ENCODE data around the gene PARD6G. TPM values are rescaled to one million over a fixed set of nuclear protein-coding genes. Genes with fewer than 3 reads are reported as not detected.

PARD6G gene
- total RNA-seq, 2 donors from 2014 or later: 12.3 to 18.7 TPM

GRCh38 chr18:80189531-80189865, 57.8 kb downstream of the PARD6G start:
- Histone ChIP-seq H3K9me3 (no peaks in the 10 kb centered on the region), H3K36me3 (no peaks in the 10 kb centered on the region), H3K27ac (no peak overlapping the region), H3K27me3 (replicated peaks; ENCODE audit: insufficient read depth) (no peaks in the 10 kb centered on the region), H3K4me3 (no peak overlapping the region), H3K4me1 (replicated peaks) (no peaks in the 10 kb centered on the region)
- intact Hi-C loops (cut with DNase I): no loop called here
- WGBS: 87% methylated on average over 10 of the region's 10 CpGs
- DNase-seq (ENCODE audit: low spot score): no peak
- TF ChIP-seq POLR2A (IDR thresholded peaks at IDR 0.05) (no peak), POLR2AphosphoS5 (IDR thresholded peaks at IDR 0.05) (no peak)
- TF ChIP-seq, protein P1, sequence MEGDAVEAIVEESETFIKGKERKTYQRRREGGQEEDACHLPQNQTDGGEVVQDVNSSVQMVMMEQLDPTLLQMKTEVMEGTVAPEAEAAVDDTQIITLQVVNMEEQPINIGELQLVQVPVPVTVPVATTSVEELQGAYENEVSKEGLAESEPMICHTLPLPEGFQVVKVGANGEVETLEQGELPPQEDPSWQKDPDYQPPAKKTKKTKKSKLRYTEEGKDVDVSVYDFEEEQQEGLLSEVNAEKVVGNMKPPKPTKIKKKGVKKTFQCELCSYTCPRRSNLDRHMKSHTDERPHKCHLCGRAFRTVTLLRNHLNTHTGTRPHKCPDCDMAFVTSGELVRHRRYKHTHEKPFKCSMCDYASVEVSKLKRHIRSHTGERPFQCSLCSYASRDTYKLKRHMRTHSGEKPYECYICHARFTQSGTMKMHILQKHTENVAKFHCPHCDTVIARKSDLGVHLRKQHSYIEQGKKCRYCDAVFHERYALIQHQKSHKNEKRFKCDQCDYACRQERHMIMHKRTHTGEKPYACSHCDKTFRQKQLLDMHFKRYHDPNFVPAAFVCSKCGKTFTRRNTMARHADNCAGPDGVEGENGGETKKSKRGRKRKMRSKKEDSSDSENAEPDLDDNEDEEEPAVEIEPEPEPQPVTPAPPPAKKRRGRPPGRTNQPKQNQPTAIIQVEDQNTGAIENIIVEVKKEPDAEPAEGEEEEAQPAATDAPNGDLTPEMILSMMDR (IDR thresholded peaks at IDR 0.05): no peak

DNA sequence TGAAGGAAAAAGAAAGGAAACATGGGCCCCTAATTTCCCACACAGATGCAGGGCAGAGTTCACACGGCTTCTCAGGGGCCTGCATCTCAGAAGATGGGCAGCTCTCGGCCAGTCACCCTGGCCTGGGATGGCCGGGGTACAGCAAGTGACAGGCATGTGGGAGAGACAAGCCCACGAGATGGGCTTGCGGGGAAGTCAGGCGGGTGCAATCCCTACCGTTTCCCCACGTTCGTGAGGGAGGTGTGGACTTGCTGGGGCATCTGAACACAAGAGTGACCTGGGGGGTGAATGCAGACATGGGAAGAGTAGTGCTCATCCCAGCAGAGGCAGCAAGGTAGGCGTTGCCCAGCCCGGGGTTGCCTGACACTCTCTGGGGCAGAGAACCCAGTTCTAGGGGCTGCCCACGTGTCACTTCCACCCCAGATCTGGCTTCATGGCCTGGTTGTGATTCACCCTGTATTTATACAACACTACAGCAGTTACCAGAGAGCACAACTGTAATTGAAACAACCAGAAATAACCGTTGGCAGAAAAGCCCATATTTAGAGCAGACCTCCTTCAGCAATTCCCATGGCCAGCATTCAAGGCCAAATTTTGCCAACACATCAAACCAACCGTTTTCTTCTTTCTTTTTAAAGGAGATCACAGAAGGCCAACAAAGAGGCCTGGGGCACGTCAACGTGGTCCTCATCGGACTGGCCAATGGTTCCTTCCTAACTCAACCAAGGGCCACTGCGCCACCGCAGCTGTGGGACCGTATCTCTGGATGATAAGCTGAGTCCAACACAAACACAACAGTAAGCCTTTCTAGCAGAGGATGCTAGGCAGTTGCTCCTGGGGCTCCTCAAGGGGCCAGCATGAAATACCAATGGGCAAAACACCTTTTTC, 58.4 kb downstream of the PARD6G start:
- intact Hi-C loops (cut with DNase I): no loop called here
- Histone ChIP-seq H3K4me3 (no peak overlapping the region), H3K4me1 (replicated peaks) (no peaks in the 10 kb centered on the region), H3K9me3 (no peaks in the 10 kb centered on the region), H3K36me3 (no peaks in the 10 kb centered on the region), H3K27ac (no peak overlapping the region), H3K27me3 (replicated peaks; ENCODE audit: insufficient read depth) (no peaks in the 10 kb centered on the region)
- TF ChIP-seq, protein P1 (IDR thresholded peaks at IDR 0.05): no peak
- no peak for TF ChIP-seq POLR2A (IDR thresholded peaks at IDR 0.05)
- no peak for TF ChIP-seq POLR2AphosphoS5 (IDR thresholded peaks at IDR 0.05)
- 95% methylated on average over 20 of the region's 20 CpGs for WGBS
- DNase-seq (ENCODE audit: low spot score): no peak

GRCh38 chr18:80187956-80188642, 59.2 kb downstream of the PARD6G start:
- DNase-seq (ENCODE audit: low spot score): no peak
- no peaks in the 10 kb centered on the region for H3K27me3 ChIP-seq (replicated peaks; ENCODE audit: insufficient read depth)
- intact Hi-C loops (cut with DNase I): no loop called here

DNA sequence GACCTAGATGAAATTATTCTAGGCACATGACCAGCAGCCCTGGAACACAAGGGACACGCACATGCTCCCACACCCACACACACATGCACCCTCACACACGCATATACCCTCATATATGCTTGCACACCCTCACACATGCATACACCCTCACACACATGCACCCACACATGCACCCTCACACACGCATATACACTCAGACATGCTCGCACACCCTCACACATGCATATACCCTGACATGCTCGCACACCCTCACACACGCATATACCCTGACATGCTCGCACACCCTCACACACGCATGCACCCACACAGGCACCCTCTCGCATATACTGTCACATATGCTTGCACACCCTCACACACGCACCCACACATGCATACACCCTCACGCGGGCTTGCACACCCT, 61.8 kb downstream of the PARD6G start:
- 93% methylated on average over 12 of the region's 12 CpGs for WGBS
- Histone ChIP-seq H3K36me3 (no peaks in the 10 kb centered on the region), H3K9me3 (no peaks in the 10 kb centered on the region), H3K27me3 (replicated peaks; ENCODE audit: insufficient read depth) (no peaks in the 10 kb centered on the region), H3K4me1 (replicated peaks) (peaks cover 4% of the 10 kb centered on the region), H3K4me3 (no peak overlapping the region), H3K27ac (no peak overlapping the region)
- intact Hi-C loops (cut with DNase I): no loop called here
- no peak for DNase-seq (ENCODE audit: low spot score)
- no peak for TF ChIP-seq POLR2AphosphoS5 (IDR thresholded peaks at IDR 0.05)
- TF ChIP-seq, protein P1 (IDR thresholded peaks at IDR 0.05): no peak
- no peak for TF ChIP-seq POLR2A (IDR thresholded peaks at IDR 0.05)

More at GRCh38 chr18:80187956-80188642, 59.2 kb downstream of the PARD6G start:
- H3K27ac ChIP-seq: no peak overlapping the region
- no peaks in the 10 kb centered on the region for H3K9me3 ChIP-seq
- no peaks in the 10 kb centered on the region for H3K4me1 ChIP-seq (replicated peaks)
- WGBS: 94% methylated on average over 19 of the region's 19 CpGs
- no peaks in the 10 kb centered on the region for H3K36me3 ChIP-seq
- TF ChIP-seq POLR2AphosphoS5 (IDR thresholded peaks at IDR 0.05) (no peak), POLR2A (IDR thresholded peaks at IDR 0.05) (no peak)
- TF ChIP-seq, protein P1 (IDR thresholded peaks at IDR 0.05): no peak
- H3K4me3 ChIP-seq: no peak overlapping the region
